HEK293 (cell line): Measurements from ENCODE around the gene ABCA7.

Source experiments
- GLIS1 ChIP-seq: fragments of 450-650 bp; formaldehyde crosslinking; IDR thresholded peaks from 2 replicates; pipeline ENCODE4 v1.5.1; 2016; ENCODE audit warnings: missing biosample characterization, missing genetic modification characterization
- INSM2 ChIP-seq: fragments of 450-650 bp; formaldehyde crosslinking; IDR thresholded peaks from 2 replicates; pipeline ENCODE4 v1.5.1; 2016; ENCODE audit warnings: missing biosample characterization, missing genetic modification characterization
- KLF17 ChIP-seq: fragments of 450-650 bp; formaldehyde crosslinking; IDR thresholded peaks from 2 replicates; pipeline ENCODE4 v1.5.1; 2016; ENCODE audit warnings: missing biosample characterization, missing genetic modification characterization
- KLF8 ChIP-seq: fragments of 450-650 bp; formaldehyde crosslinking; IDR thresholded peaks from 2 replicates; pipeline ENCODE4 v1.5.1; 2016; ENCODE audit warnings: missing biosample characterization, missing genetic modification characterization
- SCRT1 ChIP-seq: fragments of 450-650 bp; formaldehyde crosslinking; IDR thresholded peaks from 2 replicates; pipeline ENCODE4 v1.5.1; 2016; ENCODE audit warnings: missing biosample characterization, missing genetic modification characterization, borderline replicate concordance
- YY1 ChIP-seq: fragments of 450-650 bp; formaldehyde crosslinking; IDR thresholded peaks from 2 replicates; pipeline ENCODE4 v1.5.1; 2018; ENCODE audit warnings: missing biosample characterization, missing genetic modification characterization
- ZNF184 ChIP-seq: fragments of 450-650 bp; IDR thresholded peaks from 2 replicates; pipeline ENCODE4 v1.5.1; 2018; ENCODE audit warnings: missing biosample characterization, mild to moderate bottlenecking, missing genetic modification characterization
- ZNF23 ChIP-seq: fragments of 450-650 bp; formaldehyde crosslinking; IDR thresholded peaks from 2 replicates; pipeline ENCODE4 v1.5.1; 2016; ENCODE audit warnings: missing biosample characterization, missing genetic modification characterization, borderline replicate concordance
- ZNF341 ChIP-seq: fragments of 450-650 bp; formaldehyde crosslinking; IDR thresholded peaks from 2 replicates; pipeline ENCODE4; 2016; ENCODE audit warnings: low read depth, missing biosample characterization, missing genetic modification characterization
- ZNF362 ChIP-seq: fragments of 450-650 bp; formaldehyde crosslinking; IDR thresholded peaks from 2 replicates; pipeline ENCODE4 v1.5.1; 2016; ENCODE audit warnings: missing biosample characterization, missing genetic modification characterization
- ZNF416 ChIP-seq: fragments of 450-650 bp; formaldehyde crosslinking; IDR thresholded peaks from 2 replicates; pipeline ENCODE4 v1.5.1; 2016; ENCODE audit warnings: missing biosample characterization, missing genetic modification characterization
- ZNF426 ChIP-seq: fragments of 450-650 bp; formaldehyde crosslinking; IDR thresholded peaks from 2 replicates; pipeline ENCODE4 v1.5.1; 2017; ENCODE audit warnings: missing biosample characterization, missing genetic modification characterization, mild to moderate bottlenecking, inconsistent platforms, moderate library complexity
- ZNF501 ChIP-seq: fragments of 450-650 bp; formaldehyde crosslinking; IDR thresholded peaks from 2 replicates; pipeline ENCODE4 v1.5.1; 2016; ENCODE audit warnings: missing biosample characterization, missing genetic modification characterization
- ZNF555 ChIP-seq: fragments of 450-650 bp; formaldehyde crosslinking; conservative IDR thresholded peaks from 2 replicates; pipeline ENCODE4 v1.5.1; 2017; ENCODE audit warnings: missing biosample characterization, mild to moderate bottlenecking, missing genetic modification characterization, inconsistent platforms
- ZNF571 ChIP-seq: fragments of 450-650 bp; formaldehyde crosslinking; IDR thresholded peaks from 2 replicates; pipeline ENCODE4 v1.5.0; 2017; ENCODE audit warnings: missing biosample characterization, missing genetic modification characterization
- ZNF600 ChIP-seq: fragments of 450-650 bp; formaldehyde crosslinking; IDR thresholded peaks from 2 replicates; pipeline ENCODE4 v1.5.1; 2016; ENCODE audit warnings: missing biosample characterization, missing genetic modification characterization
- ZNF626 ChIP-seq: fragments of 450-650 bp; sonication (Bioruptor Pico); formaldehyde crosslinking; IDR thresholded peaks from 2 replicates; pipeline ENCODE4 v1.5.1; 2018; ENCODE audit warnings: missing biosample characterization, missing genetic modification characterization, inconsistent platforms
- ZNF645 ChIP-seq: fragments of 450-650 bp; formaldehyde crosslinking; IDR thresholded peaks from 2 replicates; pipeline ENCODE4; 2016; ENCODE audit warnings: missing biosample characterization, missing genetic modification characterization
- ZNF658 ChIP-seq: fragments of 450-650 bp; formaldehyde crosslinking; IDR thresholded peaks from 2 replicates; pipeline ENCODE4; 2016; ENCODE audit warnings: missing biosample characterization, missing genetic modification characterization
- ZNF664 ChIP-seq: fragments of 450-650 bp; formaldehyde crosslinking; IDR thresholded peaks from 2 replicates; pipeline ENCODE4 v1.5.1; 2016; ENCODE audit warnings: missing biosample characterization, missing genetic modification characterization
- ZNF704 ChIP-seq: fragments of 450-650 bp; formaldehyde crosslinking; IDR thresholded peaks from 2 replicates; pipeline ENCODE4 v1.5.1; 2016; ENCODE audit warnings: missing biosample characterization, missing genetic modification characterization
- ZNF777 ChIP-seq: fragments of 450-650 bp; formaldehyde crosslinking; IDR thresholded peaks from 2 replicates; pipeline ENCODE4 v1.5.1; 2017; ENCODE audit warnings: missing biosample characterization, missing genetic modification characterization, borderline replicate concordance
- ZNF785 ChIP-seq: fragments of 450-650 bp; formaldehyde crosslinking; IDR thresholded peaks from 2 replicates; pipeline ENCODE4 v1.5.1; 2016; ENCODE audit warnings: missing biosample characterization, missing genetic modification characterization
- TF ChIP-seq, protein P1 (sequence below): fragments of 450-650 bp; formaldehyde crosslinking; IDR thresholded peaks from 2 replicates; pipeline ENCODE4 v1.5.1; 2016; ENCODE audit warnings: missing biosample characterization, missing genetic modification characterization
- TF ChIP-seq, protein P2 (sequence below): fragments of 450-650 bp; formaldehyde crosslinking; IDR thresholded peaks from 2 replicates; pipeline ENCODE4 v1.5.1; 2016; ENCODE audit warnings: missing biosample characterization, missing genetic modification characterization
- TF ChIP-seq, protein P3 (sequence below): fragments of 450-650 bp; formaldehyde crosslinking; IDR thresholded peaks from 2 replicates; pipeline ENCODE4 v1.5.1; 2016; ENCODE audit warnings: missing biosample characterization, missing genetic modification characterization

The ABCA7 gene

GRCh38 chr19:1105873-1106840 lies 66.2 kb downstream of the ABCA7 start (continued):
- TF ChIP-seq ZNF645 (tag by site-specific recombination) (no peak), ZNF416 (tag by site-specific recombination) (no peak), SCRT1 (tag by site-specific recombination) (peak; percentile 70; the same call in 1 of the 2 replicates), YY1 (tag by site-specific recombination) (no peak), ZNF664 (tag by site-specific recombination) (no peak), ZNF600 (tag by site-specific recombination) (0 out of 2 replicates have a peak, but pooled peaks have one; percentile 68), ZNF571 (tag by site-specific recombination) (no peak), ZNF341 (tag by site-specific recombination) (peak; percentile 25; the same call in 1 of the 2 replicates), ZNF785 (tag by site-specific recombination) (no peak), ZNF555 (tag by site-specific recombination) (no peak), ZNF426 (tag by site-specific recombination) (no peak), ZNF23 (tag by site-specific recombination) (no peak), ZNF777 (tag by site-specific recombination) (no peak), GLIS1 (tag by site-specific recombination) (peak; percentile 99), KLF17 (tag by site-specific recombination) (no peak), ZNF658 (tag by site-specific recombination) (no peak), ZNF704 (no peak), ZNF626 (no peak), KLF8 (peak; percentile 37; the same call in 1 of the 2 replicates), INSM2 (tag by site-specific recombination) (no peak), ZNF184 (no peak), ZNF501 (tag by site-specific recombination) (no peak), ZNF362 (no peak)
- TF ChIP-seq, protein P1, sequence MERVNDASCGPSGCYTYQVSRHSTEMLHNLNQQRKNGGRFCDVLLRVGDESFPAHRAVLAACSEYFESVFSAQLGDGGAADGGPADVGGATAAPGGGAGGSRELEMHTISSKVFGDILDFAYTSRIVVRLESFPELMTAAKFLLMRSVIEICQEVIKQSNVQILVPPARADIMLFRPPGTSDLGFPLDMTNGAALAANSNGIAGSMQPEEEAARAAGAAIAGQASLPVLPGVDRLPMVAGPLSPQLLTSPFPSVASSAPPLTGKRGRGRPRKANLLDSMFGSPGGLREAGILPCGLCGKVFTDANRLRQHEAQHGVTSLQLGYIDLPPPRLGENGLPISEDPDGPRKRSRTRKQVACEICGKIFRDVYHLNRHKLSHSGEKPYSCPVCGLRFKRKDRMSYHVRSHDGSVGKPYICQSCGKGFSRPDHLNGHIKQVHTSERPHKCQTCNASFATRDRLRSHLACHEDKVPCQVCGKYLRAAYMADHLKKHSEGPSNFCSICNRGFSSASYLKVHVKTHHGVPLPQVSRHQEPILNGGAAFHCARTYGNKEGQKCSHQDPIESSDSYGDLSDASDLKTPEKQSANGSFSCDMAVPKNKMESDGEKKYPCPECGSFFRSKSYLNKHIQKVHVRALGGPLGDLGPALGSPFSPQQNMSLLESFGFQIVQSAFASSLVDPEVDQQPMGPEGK (tag by site-specific recombination): peak; percentile 59
- TF ChIP-seq, protein P2, sequence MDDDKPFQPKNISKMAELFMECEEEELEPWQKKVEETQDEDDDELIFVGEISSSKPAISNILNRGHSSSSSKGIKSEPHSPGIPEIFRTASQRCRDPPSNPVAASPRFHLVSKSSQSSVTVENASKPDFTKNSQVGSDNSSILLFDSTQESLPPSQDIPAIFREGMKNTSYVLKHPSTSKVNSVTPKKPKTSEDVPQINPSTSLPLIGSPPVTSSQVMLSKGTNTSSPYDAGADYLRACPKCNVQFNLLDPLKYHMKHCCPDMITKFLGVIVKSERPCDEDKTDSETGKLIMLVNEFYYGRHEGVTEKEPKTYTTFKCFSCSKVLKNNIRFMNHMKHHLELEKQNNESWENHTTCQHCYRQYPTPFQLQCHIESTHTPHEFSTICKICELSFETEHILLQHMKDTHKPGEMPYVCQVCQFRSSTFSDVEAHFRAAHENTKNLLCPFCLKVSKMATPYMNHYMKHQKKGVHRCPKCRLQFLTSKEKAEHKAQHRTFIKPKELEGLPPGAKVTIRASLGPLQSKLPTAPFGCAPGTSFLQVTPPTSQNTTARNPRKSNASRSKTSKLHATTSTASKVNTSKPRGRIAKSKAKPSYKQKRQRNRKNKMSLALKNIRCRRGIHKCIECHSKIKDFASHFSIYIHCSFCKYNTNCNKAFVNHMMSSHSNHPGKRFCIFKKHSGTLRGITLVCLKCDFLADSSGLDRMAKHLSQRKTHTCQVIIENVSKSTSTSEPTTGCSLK (tag by site-specific recombination): no peak
- TF ChIP-seq, protein P3, sequence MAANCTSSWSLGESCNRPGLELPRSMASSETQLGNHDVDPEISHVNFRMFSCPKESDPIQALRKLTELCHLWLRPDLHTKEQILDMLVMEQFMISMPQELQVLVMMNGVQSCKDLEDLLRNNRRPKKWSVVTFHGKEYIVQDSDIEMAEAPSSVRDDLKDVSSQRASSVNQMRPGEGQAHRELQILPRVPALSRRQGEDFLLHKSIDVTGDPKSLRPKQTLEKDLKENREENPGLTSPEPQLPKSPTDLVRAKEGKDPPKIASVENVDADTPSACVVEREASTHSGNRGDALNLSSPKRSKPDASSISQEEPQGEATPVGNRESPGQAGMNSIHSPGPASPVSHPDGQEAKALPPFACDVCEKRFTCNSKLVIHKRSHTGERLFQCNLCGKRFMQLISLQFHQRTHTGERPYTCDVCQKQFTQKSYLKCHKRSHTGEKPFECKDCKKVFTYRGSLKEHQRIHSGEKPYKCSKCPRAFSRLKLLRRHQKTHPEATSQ: no peak
